NCI-H1105 (cell line): ENCODE results near the gene RABEP1.

Source experiments
- DNase-seq: peaks from one replicate; lab custom pipeline; 2025; lab: John Stamatoyannopoulos, UW

Gene RABEP1

GRCh38 chr17:5362162-5362811, 80.2 kb downstream of the RABEP1 start:
- DNase-seq: no peak

- DNase-seq: no peak
These were observed 82.1 kb downstream of the RABEP1 start for GRCh38 chr17:5364156-5364555.

DNA sequence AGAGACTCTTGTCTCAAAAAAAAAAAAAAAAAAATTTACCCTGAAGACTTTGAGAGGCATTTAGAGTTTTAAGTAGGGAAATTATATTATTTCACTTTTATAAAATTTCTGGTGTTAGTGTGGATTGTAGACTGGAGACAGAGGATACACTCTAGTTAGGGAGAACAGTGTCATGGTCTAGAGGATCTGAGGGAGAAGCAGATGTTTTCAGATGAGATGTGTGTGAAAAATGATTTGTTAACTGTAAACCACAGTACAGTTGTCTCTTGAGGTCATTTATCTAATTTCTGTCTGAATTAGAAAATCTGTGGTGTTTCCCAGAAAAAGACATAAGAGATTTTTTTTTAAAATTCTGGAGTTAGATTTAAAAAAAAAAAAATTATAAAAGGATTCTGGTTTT, 82.6 kb downstream of the RABEP1 start:
- DNase-seq: no peak

GRCh38 chr17:5365831-5366230, 83.7 kb downstream of the RABEP1 start:
- DNase-seq: no peak

- no peak for DNase-seq
These were observed 88.3 kb downstream of the RABEP1 start for GRCh38 chr17:5370411-5370810.

GRCh38 chr17:5373112-5373511, 91.0 kb downstream of the RABEP1 start:
- DNase-seq: no peak

DNA sequence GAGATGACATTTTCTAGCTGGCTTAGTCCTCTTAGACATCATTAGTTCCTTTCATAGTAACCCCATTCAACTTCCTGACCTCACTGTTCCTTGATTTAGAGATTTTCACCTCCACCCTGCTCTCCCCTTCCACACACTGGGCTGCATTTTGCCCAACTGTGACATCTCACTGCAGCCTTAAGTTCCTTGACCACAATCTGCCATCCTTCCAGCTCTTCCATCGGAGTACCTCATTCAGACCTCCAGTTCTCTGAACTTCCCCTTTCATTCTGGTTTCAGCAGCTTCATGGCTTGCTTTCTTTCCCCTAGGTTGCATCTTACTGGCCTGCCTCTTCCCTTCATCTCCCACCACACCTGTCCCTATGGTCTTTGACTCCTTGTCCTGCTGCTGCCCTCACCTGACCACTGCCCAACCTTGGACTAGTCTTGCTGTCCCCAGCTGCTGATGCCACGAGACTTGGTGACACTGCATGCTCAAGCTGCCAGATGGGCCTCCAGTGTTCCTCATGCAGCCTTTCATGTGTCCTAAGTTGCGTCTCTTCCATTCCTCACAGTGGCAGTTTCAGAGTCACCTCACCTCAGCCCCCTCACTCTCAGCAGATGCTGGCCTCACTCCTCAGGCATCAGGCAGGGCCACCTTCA, 96.6 kb downstream of the RABEP1 start:
- DNase-seq: no peak

GRCh38 chr17:5379351-5380107, 97.4 kb downstream of the RABEP1 start:
- no peak for DNase-seq

GRCh38 chr17:5380491-5381135, 98.5 kb downstream of the RABEP1 start:
- no peak for DNase-seq

- DNase-seq: no peak
These were observed 99.5 kb downstream of the RABEP1 start for GRCh38 chr17:5381542-5381941.

- DNase-seq: no peak
These were observed 109.6 kb downstream of the RABEP1 start for GRCh38 chr17:5391678-5392077.

GRCh38 chr17:5396612-5397011, 114.5 kb downstream of the RABEP1 start:
- no peak for DNase-seq

GRCh38 chr17:5399767-5400166, 117.7 kb downstream of the RABEP1 start:
- no peak for DNase-seq

DNA sequence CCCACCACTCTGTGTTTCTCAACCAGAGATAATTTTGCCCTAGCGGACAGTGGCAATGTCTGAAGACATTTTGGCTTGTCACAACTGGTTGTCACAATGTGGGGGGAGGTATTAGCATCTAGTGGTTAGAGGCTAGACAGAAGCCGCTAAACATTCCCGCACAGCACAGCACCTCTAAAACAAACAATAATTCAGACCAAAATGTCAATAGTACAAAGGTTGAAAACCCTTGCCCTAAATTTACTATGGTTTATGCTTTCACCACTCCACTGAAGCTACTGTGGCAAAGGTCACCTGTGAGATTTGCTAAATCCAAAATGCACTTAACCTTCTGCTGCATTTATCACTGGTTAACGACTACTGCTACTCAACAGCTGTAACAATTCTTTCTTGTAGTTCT, 123.3 kb downstream of the RABEP1 start:
- DNase-seq: no peak

DNA sequence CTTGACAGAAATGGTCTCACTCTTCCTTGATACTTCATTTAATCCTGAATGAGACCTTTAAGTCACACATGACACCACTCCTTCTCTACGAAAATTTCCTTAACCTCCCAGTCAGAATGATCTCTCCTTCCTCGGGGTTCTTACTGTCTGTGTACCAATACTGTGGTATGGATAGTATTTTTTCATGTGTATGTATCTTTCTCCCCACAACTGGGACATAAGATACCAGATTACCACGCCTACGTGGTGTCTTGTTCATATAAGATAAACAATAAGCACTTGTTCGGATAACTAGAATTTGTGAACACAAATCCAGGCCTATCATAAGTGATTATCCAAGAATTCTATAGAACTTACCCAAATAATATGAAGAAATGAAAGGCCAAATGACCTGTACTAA, 126.1 kb downstream of the RABEP1 start:
- no peak for DNase-seq

DNA sequence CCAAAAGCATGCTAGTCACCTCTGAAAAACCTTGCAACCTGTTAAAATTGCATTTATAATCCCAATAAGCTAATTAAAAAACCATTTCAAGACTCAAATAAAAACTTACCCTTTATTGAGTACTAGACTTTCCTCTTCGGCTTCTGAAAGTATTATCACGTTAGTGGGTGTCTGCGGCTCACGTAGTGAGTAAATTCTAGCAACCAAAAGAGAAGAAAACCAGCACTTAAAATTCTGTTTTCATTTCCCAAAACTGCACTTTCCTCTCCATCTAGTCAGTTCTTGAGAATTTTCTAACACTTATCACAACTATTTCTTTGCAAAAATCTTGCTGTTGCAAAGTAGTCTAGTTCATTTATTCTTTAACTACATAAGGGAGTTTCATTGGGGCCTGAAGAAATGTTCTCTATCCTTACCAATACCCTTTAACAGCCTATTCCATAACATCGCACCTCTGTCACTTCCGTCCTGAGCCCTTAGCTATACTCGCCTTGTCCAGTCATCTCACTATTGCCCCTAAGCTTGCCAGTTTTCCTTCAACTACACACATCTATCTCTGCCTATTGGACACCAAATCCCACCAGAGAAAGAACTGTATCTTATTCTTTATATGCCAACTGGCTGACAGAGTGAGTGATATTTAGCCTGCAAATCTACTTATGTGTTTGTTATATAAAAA, 128.6 kb downstream of the RABEP1 start:
- DNase-seq: no peak

- no peak for DNase-seq
These were observed 131.6 kb downstream of the RABEP1 start for GRCh38 chr17:5413682-5414081.

DNA sequence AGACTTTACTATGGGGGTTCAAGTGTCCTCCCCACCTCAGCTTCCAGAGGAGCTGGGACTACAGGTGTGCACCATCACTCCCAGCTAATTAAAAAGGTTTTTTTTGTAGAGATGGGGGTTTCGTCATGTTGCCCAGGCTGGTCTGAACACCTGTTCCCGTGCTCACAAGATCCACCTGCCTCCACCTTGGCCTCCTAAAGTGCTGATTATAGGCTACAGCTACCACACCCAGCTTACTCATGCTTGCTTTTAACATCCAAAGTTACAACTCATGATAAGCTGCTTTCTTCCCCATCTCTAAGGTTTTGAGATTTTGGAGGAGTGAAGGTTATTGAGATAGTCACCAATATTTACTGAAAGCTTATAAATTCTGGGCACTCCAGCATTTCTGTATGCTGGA, 134.8 kb downstream of the RABEP1 start:
- DNase-seq: peak; percentile 9

GRCh38 chr17:5418858-5419355, 136.8 kb downstream of the RABEP1 start:
- DNase-seq: peak; percentile 29

GRCh38 chr17:5419356-5419958, 137.4 kb downstream of the RABEP1 start, which contains the start of gene NUP88:
TSS of gene NUP88 (minus strand) at chr17:5419662. CDS start at chr17:5419650, 12 bp downstream.
- DNase-seq: peak; percentile 99

DNA sequence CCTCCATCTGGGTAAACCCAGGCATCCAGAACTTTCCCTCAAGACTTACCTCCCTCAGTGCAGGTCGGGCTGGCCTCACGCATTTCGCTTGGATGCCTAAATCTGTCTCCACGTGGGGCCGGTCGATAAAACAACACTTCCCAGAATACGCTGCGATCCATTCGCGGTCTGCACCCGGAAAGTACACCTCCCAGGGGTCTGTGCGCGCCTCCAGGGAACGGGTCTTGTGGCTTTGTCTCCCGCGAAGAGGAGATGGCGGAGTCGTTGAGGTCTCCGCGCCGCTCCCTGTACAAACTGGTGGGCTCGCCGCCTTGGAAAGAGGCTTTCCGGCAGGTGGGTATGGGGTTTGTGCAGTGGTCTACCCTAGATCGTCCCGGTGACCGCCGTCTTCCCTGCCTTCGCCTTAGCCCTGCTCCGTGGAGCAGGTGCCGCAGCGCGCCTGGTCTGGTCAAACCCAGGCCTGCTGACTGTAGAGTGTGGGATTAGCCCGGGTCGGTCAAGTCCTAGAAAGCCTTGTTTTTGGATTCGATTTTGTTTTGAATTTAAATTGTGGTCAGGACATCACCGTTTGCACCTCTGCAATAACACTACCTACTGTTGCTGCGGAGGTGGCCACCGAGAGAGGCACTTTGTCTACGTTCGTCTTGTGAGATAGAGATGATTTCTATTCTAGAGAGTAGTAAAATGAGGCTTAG, 138.0 kb downstream of the RABEP1 start, which contains the start of gene RPAIN:
Gene RPAIN (plus strand): TSS at position 224 of the 695 bp plus-strand sequence. CDS start 29 bp downstream, at position 253.
- peak; percentile 90 for DNase-seq
